ENCODE measurements around the gene NVL.

DNA sequence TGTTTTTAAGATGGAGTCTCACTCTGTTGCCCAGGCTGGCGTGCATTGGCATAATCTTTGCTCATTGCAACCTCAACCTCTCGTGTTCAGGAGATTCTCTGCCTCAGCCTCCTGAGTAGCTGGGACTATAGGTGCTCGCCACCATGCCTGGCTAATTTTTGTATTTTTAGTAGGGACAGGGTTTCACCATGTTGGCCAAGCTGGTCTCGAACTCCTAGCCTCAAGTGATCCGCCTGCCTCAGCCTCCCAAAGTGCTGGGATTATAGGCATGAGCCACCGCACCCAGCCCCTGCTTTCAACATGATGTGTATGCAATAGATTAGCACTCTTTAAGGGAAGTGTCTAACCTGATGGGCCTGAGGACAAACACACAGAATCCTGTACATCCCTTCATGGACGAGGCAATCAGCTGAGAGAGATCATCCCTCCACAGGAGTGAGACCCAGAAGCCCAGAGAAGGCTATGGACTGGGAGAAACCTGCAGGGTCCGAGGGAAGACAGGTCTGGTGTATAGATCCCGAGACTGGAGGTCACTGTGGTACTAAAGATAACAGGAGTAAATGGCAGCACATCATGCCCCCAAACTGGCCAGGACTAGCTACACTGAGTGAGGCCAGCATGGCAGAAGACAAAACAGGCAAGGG is 152.5 kb downstream of the NVL start:
- TF ChIP-seq, protein P1, sequence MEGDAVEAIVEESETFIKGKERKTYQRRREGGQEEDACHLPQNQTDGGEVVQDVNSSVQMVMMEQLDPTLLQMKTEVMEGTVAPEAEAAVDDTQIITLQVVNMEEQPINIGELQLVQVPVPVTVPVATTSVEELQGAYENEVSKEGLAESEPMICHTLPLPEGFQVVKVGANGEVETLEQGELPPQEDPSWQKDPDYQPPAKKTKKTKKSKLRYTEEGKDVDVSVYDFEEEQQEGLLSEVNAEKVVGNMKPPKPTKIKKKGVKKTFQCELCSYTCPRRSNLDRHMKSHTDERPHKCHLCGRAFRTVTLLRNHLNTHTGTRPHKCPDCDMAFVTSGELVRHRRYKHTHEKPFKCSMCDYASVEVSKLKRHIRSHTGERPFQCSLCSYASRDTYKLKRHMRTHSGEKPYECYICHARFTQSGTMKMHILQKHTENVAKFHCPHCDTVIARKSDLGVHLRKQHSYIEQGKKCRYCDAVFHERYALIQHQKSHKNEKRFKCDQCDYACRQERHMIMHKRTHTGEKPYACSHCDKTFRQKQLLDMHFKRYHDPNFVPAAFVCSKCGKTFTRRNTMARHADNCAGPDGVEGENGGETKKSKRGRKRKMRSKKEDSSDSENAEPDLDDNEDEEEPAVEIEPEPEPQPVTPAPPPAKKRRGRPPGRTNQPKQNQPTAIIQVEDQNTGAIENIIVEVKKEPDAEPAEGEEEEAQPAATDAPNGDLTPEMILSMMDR (IDR thresholded peaks at IDR 0.05) = no peak
- TF ChIP-seq EP300 (IDR thresholded peaks at IDR 0.05) (no peak), POLR2A (IDR thresholded peaks at IDR 0.05) (no peak)
